HL-60 (cell line): Measurements from ENCODE around the gene SYNRG.

Experiments
- GABPA ChIP-seq: IDR thresholded peaks from 2 replicates; pipeline ENCODE4 v1.6.1; 2012; ENCODE audit warnings: low read depth
- POLR2AphosphoS5 ChIP-seq: IDR thresholded peaks from 2 replicates; pipeline ENCODE4 v1.6.1; 2012; ENCODE audit warnings: low read depth
- TF ChIP-seq, protein P1 (sequence below): IDR thresholded peaks from one replicate; pipeline ENCODE4 v1.5.1; 2011; ENCODE audit warnings: low read length, control low read depth, inconsistent platforms; ENCODE audit not compliant: insufficient read depth
- TF ChIP-seq, protein P2 (sequence below): IDR thresholded peaks from 2 replicates; pipeline ENCODE4 v1.6.1; 2012; ENCODE audit warnings: low read depth; ENCODE audit not compliant: insufficient replicate concordance

DNA sequence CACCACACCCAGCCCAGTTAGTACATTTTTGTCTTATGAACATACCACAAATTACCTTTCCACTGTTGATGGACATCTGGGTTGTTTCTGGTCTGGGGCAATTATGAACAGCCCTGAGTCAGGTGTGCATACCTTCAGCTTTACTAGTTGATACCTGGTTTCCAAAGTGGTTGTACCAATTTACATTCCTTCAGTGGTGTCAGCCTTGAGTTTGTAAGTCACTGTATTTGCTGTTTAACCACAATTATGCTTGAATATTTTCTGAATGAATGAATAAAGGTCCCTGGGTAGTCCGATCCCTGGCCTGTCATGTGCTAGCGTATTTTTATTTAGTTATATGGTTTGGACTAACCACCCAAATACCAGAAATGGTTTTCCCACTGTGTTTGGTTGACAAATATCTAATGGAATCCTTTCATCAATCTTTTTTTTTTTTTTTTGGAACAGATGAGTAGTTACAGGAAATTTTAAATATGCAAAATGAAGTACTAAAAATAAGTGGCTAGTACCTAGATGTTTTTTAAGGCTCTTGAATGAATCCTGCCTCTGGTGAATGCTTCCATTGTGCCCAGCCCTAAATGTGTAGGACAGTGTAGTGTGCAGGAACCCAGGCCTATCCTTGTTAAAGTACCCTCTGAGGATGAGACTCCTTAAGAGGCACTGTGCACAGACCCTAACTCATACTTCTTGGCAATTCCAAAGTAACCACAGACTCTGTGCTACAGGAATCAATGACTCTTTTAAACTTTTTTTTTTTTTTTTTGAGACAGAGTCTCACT is 115.8 kb downstream of the SYNRG start:
- TF ChIP-seq, protein P1, sequence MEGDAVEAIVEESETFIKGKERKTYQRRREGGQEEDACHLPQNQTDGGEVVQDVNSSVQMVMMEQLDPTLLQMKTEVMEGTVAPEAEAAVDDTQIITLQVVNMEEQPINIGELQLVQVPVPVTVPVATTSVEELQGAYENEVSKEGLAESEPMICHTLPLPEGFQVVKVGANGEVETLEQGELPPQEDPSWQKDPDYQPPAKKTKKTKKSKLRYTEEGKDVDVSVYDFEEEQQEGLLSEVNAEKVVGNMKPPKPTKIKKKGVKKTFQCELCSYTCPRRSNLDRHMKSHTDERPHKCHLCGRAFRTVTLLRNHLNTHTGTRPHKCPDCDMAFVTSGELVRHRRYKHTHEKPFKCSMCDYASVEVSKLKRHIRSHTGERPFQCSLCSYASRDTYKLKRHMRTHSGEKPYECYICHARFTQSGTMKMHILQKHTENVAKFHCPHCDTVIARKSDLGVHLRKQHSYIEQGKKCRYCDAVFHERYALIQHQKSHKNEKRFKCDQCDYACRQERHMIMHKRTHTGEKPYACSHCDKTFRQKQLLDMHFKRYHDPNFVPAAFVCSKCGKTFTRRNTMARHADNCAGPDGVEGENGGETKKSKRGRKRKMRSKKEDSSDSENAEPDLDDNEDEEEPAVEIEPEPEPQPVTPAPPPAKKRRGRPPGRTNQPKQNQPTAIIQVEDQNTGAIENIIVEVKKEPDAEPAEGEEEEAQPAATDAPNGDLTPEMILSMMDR, result no peak
- TF ChIP-seq, protein P2, sequence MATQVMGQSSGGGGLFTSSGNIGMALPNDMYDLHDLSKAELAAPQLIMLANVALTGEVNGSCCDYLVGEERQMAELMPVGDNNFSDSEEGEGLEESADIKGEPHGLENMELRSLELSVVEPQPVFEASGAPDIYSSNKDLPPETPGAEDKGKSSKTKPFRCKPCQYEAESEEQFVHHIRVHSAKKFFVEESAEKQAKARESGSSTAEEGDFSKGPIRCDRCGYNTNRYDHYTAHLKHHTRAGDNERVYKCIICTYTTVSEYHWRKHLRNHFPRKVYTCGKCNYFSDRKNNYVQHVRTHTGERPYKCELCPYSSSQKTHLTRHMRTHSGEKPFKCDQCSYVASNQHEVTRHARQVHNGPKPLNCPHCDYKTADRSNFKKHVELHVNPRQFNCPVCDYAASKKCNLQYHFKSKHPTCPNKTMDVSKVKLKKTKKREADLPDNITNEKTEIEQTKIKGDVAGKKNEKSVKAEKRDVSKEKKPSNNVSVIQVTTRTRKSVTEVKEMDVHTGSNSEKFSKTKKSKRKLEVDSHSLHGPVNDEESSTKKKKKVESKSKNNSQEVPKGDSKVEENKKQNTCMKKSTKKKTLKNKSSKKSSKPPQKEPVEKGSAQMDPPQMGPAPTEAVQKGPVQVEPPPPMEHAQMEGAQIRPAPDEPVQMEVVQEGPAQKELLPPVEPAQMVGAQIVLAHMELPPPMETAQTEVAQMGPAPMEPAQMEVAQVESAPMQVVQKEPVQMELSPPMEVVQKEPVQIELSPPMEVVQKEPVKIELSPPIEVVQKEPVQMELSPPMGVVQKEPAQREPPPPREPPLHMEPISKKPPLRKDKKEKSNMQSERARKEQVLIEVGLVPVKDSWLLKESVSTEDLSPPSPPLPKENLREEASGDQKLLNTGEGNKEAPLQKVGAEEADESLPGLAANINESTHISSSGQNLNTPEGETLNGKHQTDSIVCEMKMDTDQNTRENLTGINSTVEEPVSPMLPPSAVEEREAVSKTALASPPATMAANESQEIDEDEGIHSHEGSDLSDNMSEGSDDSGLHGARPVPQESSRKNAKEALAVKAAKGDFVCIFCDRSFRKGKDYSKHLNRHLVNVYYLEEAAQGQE, result no peak
- no peak for TF ChIP-seq POLR2AphosphoS5
- TF ChIP-seq GABPA, result no peak
